ENCODE results near the gene CXCR6.

CXCR6 gene

DNA sequence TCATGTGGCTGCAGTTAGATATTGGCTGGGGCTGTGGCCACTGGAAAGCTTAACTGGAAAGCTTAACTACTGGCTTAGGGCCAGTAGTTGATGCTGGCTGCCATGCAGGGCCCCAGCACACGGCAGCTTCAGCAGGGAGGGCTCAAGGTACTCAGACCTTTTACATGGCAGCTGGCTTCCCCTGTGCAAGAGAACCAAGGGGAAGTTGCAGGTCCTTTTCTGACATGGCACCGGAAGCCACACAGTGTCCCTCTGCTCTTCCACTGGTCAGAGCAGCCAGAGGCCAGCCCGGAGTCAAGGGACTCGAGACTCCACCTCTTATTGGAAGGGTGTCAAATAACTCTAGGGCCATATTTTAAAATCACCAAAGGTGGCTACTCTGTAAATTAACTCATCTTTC lies 32.4 kb upstream of the CXCR6 start:
- H3K9ac ChIP-seq (ENCODE audit: low read length in 2 of 2): no peak overlapping the region
- no peak overlapping the region for H3K27ac ChIP-seq (ENCODE audit: low read length)
- H3K36me3 ChIP-seq (ENCODE audit: control insufficient read depth in 2 of 2, insufficient read depth in 2 of 2, low read length in 2 of 2): no peaks in the 10 kb centered on the region
- no peak overlapping the region for H3K4me3 ChIP-seq (ENCODE audit: low read length in 2 of 2)
- peaks cover 12% of the 10 kb centered on the region for H3K4me1 ChIP-seq (ENCODE audit: control insufficient read depth, insufficient read depth, low read length)
- H3K27me3 ChIP-seq (ENCODE audit: control insufficient read depth in 1 of 2, insufficient read depth in 2 of 2, low read length in 2 of 2): no peaks in the 10 kb centered on the region
- H3K9me3 ChIP-seq (ENCODE audit: control insufficient read depth in 2 of 2, low read length in 2 of 2): no peaks in the 10 kb centered on the region

DNA sequence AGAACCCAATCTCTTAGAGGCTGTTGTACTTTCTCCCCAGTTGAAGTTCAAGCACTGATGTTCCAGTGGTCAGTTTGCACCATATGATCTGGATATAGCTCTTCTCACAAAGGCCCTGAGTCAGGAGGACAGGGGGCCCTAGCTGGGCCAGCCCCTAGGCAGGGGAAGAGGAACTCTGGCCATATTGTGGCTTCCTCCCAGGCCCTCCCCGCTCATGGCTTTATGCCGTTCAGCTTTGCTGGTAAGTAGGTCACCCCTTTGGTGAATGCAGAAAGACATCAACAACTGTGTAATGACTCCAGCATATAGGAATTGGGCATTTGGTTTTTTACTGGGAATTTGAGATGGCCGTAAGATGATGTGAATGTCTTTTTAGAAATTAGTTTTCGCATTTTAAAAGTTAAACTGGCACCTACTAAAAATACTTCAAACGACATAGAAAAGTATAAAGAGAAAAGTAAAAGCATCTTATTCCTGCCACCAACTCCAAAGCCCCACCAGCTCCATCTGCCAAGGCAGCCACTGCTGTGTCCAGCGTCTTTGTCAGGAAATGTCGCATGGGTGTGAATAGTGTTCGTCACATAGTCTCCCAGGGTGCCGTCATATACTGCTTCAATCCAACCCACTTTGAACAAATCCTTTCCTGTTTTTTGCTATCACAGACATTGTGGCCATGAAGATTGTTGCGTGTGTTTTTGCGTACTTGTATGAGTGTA lies 31.6 kb upstream of the CXCR6 start:
- no peak overlapping the region for H3K27ac ChIP-seq (ENCODE audit: low read length)

DNA sequence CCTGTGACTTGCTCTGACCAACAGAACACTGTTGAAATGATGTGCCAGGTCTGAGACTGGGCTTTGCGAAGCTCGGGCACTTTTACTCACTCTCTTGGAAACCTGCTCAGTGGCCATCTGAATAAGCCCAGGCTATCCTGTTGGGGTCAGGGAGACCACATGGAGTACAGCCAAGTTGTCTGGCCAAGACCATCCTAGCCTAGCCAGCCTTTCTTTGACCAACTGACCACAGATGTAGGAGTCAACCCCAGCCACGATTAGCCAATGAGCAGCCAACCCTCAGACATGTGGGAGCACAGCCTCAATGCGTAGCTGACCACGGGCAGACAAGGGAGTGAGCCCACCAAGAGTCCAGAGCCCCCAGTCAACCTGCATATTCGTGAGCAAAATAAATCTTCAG lies 30.8 kb upstream of the CXCR6 start:
- Histone ChIP-seq H3K36me3 (ENCODE audit: control insufficient read depth in 2 of 2, insufficient read depth in 2 of 2, low read length in 2 of 2) (no peaks in the 10 kb centered on the region), H3K4me3 (ENCODE audit: low read length in 2 of 2) (no peak overlapping the region), H3K27me3 (ENCODE audit: control insufficient read depth in 1 of 2, insufficient read depth in 2 of 2, low read length in 2 of 2) (no peaks in the 10 kb centered on the region), H3K4me1 (ENCODE audit: control insufficient read depth, insufficient read depth, low read length) (peaks cover 5% of the 10 kb centered on the region), H3K9ac (ENCODE audit: low read length in 2 of 2) (no peak overlapping the region), H3K9me3 (ENCODE audit: control insufficient read depth in 2 of 2, low read length in 2 of 2) (no peaks in the 10 kb centered on the region), H3K27ac (ENCODE audit: low read length) (no peak overlapping the region)

More for the DNA sequence above, 31.6 kb upstream of the CXCR6 start:
- Histone ChIP-seq H3K4me1 (ENCODE audit: control insufficient read depth, insufficient read depth, low read length) (peaks cover 10% of the 10 kb centered on the region), H3K36me3 (ENCODE audit: control insufficient read depth in 2 of 2, insufficient read depth in 2 of 2, low read length in 2 of 2) (no peaks in the 10 kb centered on the region), H3K4me3 (ENCODE audit: low read length in 2 of 2) (no peak overlapping the region), H3K27me3 (ENCODE audit: control insufficient read depth in 1 of 2, insufficient read depth in 2 of 2, low read length in 2 of 2) (no peaks in the 10 kb centered on the region), H3K9ac (ENCODE audit: low read length in 2 of 2) (no peak overlapping the region), H3K9me3 (ENCODE audit: control insufficient read depth in 2 of 2, low read length in 2 of 2) (no peaks in the 10 kb centered on the region)

DNA sequence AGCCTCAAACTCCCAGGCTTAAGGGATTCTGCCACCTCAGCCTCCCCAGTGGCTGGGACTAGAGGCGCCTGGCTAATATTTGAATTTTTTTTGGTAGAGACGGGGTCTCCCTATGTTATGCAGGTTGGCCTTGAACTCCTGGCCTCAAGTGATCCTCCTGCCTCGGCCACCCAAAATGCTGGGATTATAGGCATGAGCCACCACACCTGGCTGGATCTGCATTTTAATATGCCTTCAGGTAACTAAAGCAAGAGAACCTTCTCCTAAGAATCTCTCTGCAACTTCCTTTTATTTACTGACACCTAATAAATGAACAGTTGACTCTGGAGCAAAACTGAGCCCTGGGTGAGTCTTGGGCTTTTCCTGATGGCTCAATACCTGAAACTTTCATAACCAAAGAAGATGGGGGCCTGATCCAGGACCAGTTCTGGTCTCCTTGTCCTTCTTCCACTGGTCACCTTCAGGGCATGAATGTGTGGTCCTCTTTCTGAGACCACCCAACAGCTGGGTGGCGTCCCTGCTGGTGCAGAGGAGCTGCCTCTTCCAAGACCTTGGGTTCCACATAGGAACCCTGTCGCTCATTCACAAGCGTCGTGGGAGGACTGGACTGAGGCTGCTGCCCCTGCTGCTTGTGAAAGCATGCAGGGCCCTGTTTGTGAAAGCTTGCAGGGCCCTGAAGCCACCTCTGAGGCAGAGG lies 28.8 kb upstream of the CXCR6 start:
- Histone ChIP-seq H3K27ac (ENCODE audit: low read length) (no peak overlapping the region), H3K9ac (ENCODE audit: low read length in 2 of 2) (no peak overlapping the region), H3K36me3 (ENCODE audit: control insufficient read depth in 2 of 2, insufficient read depth in 2 of 2, low read length in 2 of 2) (peaks cover 7 to 10% of the 10 kb centered on the region in 2 donors), H3K4me3 (ENCODE audit: low read length in 2 of 2) (no peak overlapping the region), H3K9me3 (ENCODE audit: control insufficient read depth in 2 of 2, low read length in 2 of 2) (no peaks in the 10 kb centered on the region), H3K4me1 (ENCODE audit: control insufficient read depth, insufficient read depth, low read length) (no peaks in the 10 kb centered on the region), H3K27me3 (ENCODE audit: control insufficient read depth in 1 of 2, insufficient read depth in 2 of 2, low read length in 2 of 2) (no peaks in the 10 kb centered on the region)

DNA sequence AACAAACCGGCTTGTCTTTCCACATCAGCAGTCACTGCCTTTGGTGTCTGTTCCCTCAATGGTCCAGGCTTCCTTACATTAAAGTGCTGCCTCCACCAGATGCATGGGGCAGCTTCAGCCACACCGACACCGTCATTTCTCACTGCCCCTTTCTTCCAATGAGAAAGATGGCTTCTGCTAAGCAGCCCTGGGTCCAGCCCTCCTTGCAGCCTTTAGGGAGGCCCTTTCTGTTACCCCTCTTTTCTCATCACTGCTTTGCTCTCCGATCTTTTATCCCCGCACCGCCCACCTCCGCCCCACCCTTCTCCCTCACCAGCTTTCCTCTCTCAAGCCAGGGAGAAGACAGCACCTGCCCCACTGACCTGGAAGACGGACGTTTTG lies 28.2 kb upstream of the CXCR6 start:
- no peaks in the 10 kb centered on the region for H3K4me1 ChIP-seq (ENCODE audit: control insufficient read depth, insufficient read depth, low read length)
- no peak overlapping the region for H3K27ac ChIP-seq (ENCODE audit: low read length)
- no peaks in the 10 kb centered on the region for H3K9me3 ChIP-seq (ENCODE audit: control insufficient read depth in 2 of 2, low read length in 2 of 2)
- H3K36me3 ChIP-seq (ENCODE audit: control insufficient read depth in 2 of 2, insufficient read depth in 2 of 2, low read length in 2 of 2): peaks cover 10% of the 10 kb centered on the region in 2 donors
- H3K4me3 ChIP-seq (ENCODE audit: low read length in 2 of 2): no peak overlapping the region
- H3K9ac ChIP-seq (ENCODE audit: low read length in 2 of 2): no peak overlapping the region
- H3K27me3 ChIP-seq (ENCODE audit: control insufficient read depth in 1 of 2, insufficient read depth in 2 of 2, low read length in 2 of 2): no peaks in the 10 kb centered on the region

DNA sequence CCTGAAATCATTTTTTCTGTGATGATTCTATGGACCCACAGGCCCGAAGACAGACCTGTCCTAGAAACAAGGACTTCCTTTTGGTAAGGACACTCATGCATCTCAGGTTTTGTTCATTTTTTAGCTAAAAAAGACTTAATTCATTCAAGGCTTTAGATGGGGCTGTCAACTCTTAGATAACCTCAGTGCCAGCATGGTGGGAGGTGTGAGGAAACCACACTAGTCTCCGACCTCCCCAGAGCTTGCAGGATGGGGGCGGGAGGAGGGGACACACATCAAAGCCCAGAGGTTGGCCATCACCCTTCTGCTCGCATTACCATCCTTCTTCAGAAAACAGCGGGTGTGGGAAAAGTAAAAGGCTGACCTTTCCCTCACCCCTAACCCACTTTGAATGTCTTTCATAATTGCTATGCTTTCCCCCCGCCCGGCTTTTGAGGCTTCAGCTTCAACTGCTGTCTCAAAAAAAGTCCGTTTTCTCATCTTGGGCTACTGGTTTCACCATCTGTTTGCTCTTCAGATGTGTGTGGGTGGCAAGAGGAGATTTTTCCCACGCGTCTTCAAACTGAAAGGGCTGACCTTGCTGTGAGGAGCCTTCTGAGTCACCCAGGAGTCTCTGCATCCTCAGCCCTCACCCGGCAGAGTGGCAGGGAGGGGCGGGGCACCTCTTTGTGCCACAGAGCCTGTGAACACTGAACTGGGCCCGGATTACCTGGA lies 27.6 kb upstream of the CXCR6 start:
- no peak overlapping the region for H3K27ac ChIP-seq (ENCODE audit: low read length)
- H3K4me1 ChIP-seq (ENCODE audit: control insufficient read depth, insufficient read depth, low read length): no peaks in the 10 kb centered on the region
- H3K4me3 ChIP-seq (ENCODE audit: low read length in 2 of 2): no peak overlapping the region
- H3K9ac ChIP-seq (ENCODE audit: low read length in 2 of 2): no peak overlapping the region
- peaks cover 12 to 17% of the 10 kb centered on the region in 2 donors for H3K36me3 ChIP-seq (ENCODE audit: control insufficient read depth in 2 of 2, insufficient read depth in 2 of 2, low read length in 2 of 2)
- H3K9me3 ChIP-seq (ENCODE audit: control insufficient read depth in 2 of 2, low read length in 2 of 2): no peaks in the 10 kb centered on the region
- no peaks in the 10 kb centered on the region for H3K27me3 ChIP-seq (ENCODE audit: control insufficient read depth in 1 of 2, insufficient read depth in 2 of 2, low read length in 2 of 2)

DNA sequence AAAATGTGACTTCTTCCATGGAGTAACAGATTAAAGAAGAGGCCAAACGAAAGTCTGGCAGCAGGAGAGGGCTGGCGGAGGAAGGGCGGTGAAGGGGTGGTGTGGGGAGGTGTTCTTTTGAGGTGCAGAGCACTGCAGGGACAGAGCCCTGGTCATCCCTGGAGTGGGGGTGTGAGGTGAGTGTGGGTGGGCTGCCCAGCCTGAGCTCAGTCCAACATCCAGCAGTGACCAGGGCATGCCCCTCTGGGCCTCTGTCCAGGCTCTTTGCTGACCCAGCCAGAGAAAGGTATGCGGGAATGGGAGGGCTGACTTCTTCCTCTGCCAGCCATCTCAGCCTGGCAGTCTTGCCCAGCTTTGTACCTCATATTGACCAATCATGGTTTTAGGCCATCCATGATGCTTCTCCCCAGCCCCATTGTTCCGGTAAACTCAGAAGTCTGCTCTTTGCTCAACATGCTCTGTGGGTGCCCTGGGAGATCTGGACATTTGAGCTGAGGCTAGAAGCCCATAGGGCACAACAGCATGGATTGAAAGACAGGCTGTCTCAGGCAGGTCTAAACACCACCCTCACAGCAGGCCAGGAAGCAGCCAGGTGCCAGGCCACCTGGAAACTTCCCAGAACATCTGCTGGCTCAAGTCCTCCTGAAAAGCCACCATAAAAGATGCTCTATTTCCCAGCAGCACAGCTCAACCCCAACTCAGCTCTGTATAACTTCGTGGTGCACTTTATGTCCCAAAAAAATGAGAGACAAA lies 25.9 kb upstream of the CXCR6 start:
- H3K9me3 ChIP-seq (ENCODE audit: control insufficient read depth in 2 of 2, low read length in 2 of 2): no peaks in the 10 kb centered on the region
- H3K27ac ChIP-seq (ENCODE audit: low read length): no peak overlapping the region
- H3K4me1 ChIP-seq (ENCODE audit: control insufficient read depth, insufficient read depth, low read length): no peaks in the 10 kb centered on the region
- no peak overlapping the region for H3K4me3 ChIP-seq (ENCODE audit: low read length in 2 of 2)
- no peak overlapping the region for H3K9ac ChIP-seq (ENCODE audit: low read length in 2 of 2)
- no peaks in the 10 kb centered on the region for H3K27me3 ChIP-seq (ENCODE audit: control insufficient read depth in 1 of 2, insufficient read depth in 2 of 2, low read length in 2 of 2)
- H3K36me3 ChIP-seq (ENCODE audit: control insufficient read depth in 2 of 2, insufficient read depth in 2 of 2, low read length in 2 of 2): peaks cover 26 to 33% of the 10 kb centered on the region in 2 donors

DNA sequence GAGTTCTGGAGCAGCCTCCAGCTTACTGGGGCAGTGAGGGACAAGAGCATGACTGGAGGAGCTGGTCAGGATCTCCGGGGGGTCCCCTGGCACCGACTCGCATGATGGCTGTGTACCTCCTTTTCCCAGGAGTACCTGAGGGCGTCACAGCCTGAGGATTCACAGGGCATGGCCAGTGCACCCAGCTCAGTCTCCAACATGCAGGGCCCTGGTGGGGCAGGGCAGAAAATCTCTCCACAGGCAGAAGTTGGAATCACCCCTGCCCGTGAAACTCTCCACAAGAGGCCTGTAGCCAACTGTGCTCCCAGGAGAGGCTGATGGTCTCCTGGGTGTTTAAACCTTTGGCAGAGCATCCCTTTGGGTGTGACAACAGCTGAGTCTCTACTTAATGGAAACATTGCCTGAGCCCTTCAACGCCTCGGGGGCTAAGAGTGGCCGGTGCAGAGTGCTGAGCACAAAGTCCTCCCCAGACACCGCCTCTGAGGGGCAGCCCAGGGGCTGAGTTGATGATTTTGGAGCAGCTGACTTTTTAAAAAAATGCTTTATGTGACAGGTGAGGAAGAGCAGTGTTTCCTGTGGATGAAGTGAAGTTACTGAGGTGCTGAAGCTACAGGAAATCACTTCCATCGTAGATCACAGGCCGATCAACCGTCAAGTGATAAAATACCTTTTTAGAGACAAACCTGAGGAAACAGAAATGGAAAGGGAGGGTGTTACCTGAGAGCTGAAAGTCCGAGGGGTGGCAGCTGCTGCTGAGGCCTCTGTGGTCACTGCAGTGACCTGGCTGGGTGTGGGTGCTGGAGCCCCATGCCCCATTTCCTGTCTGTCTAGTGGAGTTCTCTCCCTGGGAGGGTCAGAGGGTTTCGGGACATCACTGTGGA lies 21.9 kb upstream of the CXCR6 start:
- no peaks in the 10 kb centered on the region for H3K27me3 ChIP-seq (ENCODE audit: control insufficient read depth in 1 of 2, insufficient read depth in 2 of 2, low read length in 2 of 2)
- H3K4me3 ChIP-seq (ENCODE audit: low read length in 2 of 2): no peak overlapping the region
- H3K27ac ChIP-seq (ENCODE audit: low read length): no peak overlapping the region
- no peak overlapping the region for H3K9ac ChIP-seq (ENCODE audit: low read length in 2 of 2)
- H3K36me3 ChIP-seq (ENCODE audit: control insufficient read depth in 2 of 2, insufficient read depth in 2 of 2, low read length in 2 of 2): peaks cover 45 to 54% of the 10 kb centered on the region in 2 donors
- H3K9me3 ChIP-seq (ENCODE audit: control insufficient read depth in 2 of 2, low read length in 2 of 2): no peaks in the 10 kb centered on the region
- H3K4me1 ChIP-seq (ENCODE audit: control insufficient read depth, insufficient read depth, low read length): no peaks in the 10 kb centered on the region

DNA sequence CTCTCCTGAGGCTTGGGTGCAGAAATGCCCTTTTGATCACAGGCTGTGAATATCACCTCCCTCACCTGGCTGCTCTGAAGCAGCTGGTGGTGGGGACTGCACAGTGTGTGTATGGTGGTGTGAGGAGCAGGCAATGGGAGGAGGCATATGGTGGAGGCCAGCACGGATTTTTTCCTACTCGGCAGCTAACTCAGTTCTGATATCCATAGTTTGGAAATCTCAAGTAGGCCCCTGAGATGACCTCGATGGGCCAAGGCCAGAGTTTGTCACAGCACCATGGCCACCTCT lies 21.3 kb upstream of the CXCR6 start:
- Histone ChIP-seq H3K36me3 (ENCODE audit: control insufficient read depth in 2 of 2, insufficient read depth in 2 of 2, low read length in 2 of 2) (peaks cover 45 to 54% of the 10 kb centered on the region in 2 donors), H3K4me1 (ENCODE audit: control insufficient read depth, insufficient read depth, low read length) (no peaks in the 10 kb centered on the region), H3K27me3 (ENCODE audit: control insufficient read depth in 1 of 2, insufficient read depth in 2 of 2, low read length in 2 of 2) (no peaks in the 10 kb centered on the region), H3K9me3 (ENCODE audit: control insufficient read depth in 2 of 2, low read length in 2 of 2) (no peaks in the 10 kb centered on the region), H3K4me3 (ENCODE audit: low read length in 2 of 2) (no peak overlapping the region), H3K27ac (ENCODE audit: low read length) (no peak overlapping the region), H3K9ac (ENCODE audit: low read length in 2 of 2) (no peak overlapping the region)
